HUES6 (cell line): Measurements from ENCODE around the gene PDZD4.

ENCODE experiments used
- H3K27ac ChIP-seq: 2 replicates; pipeline ENCODE4 v1.7.0; 2013; ENCODE audit warnings: low read depth, mild to moderate bottlenecking, low read length, inconsistent platforms
- H3K27me3 ChIP-seq: 2 replicates; pipeline ENCODE4 v1.6.1; 2013; ENCODE audit warnings: low read length; ENCODE audit not compliant: control insufficient read depth, insufficient read depth
- H3K36me3 ChIP-seq: 2 replicates; pipeline ENCODE4 v1.6.1; 2013; ENCODE audit warnings: low read length; ENCODE audit not compliant: control insufficient read depth, insufficient read depth
- H3K4me1 ChIP-seq: 2 replicates; pipeline ENCODE4 v1.6.1; 2013; ENCODE audit warnings: low read length; ENCODE audit not compliant: control insufficient read depth, insufficient read depth
- H3K4me3 ChIP-seq: 2 replicates; pipeline ENCODE4 v1.5.1; 2013; ENCODE audit warnings: low read depth, low read length
- H3K9ac ChIP-seq: one replicate; pipeline ENCODE4 v1.6.1; 2013; ENCODE audit warnings: mild to moderate bottlenecking, low read length
- H3K9me3 ChIP-seq: 2 replicates; pipeline ENCODE4 v1.6.1; 2013; ENCODE audit warnings: low read depth, low read length; ENCODE audit not compliant: control insufficient read depth, insufficient read depth

The PDZD4 gene

DNA sequence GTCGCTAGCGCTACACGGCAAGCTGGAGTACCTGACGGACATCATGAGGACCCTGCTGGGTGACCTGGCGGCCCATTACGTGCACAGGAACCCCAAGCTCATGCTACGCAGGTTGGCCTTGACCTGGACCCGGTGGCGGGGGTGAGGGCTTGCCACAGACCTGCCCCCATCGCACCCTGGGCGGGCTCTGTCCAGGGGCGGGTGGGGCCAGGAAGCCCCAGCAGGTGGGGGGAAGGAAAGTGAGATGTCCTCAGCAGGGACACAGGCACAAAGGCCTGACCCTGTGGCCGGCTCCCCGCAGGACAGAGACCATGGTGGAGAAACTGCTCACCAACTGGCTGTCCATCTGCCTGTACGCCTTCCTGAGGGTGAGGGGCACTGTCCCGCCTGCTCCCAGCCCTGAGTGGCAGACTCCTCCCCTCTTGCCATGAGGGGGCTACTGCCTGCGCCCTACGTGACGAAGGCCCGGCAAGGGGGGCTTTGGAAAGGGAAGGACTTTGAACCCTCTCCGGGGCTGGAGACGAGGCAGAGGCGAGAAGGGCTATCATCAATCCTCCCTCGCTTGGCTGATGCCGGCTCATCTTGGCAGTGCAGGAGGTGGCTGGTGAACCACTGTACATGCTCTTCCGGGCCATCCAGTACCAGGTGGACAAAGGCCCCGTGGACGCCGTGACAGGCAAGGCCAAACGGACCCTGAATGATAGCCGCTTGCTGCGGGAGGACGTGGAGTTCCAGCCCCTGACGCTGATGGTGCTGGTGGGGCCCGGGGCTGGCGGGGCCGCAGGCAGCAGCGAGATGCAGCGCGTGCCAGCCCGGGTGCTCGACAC is 54.8 kb downstream of the PDZD4 start:
- H3K9ac ChIP-seq = no peak overlapping the region
- no peak overlapping the region for H3K4me3 ChIP-seq
- H3K27ac ChIP-seq = no peak overlapping the region
- no peaks in the 10 kb centered on the region for H3K27me3 ChIP-seq
- H3K4me1 ChIP-seq = peaks cover 3% of the 10 kb centered on the region; the same call in 1 of the 2 replicates
- no peaks in the 10 kb centered on the region for H3K36me3 ChIP-seq
- H3K9me3 ChIP-seq = peaks cover 36% of the 10 kb centered on the region; the same call in 1 of the 2 replicates

DNA sequence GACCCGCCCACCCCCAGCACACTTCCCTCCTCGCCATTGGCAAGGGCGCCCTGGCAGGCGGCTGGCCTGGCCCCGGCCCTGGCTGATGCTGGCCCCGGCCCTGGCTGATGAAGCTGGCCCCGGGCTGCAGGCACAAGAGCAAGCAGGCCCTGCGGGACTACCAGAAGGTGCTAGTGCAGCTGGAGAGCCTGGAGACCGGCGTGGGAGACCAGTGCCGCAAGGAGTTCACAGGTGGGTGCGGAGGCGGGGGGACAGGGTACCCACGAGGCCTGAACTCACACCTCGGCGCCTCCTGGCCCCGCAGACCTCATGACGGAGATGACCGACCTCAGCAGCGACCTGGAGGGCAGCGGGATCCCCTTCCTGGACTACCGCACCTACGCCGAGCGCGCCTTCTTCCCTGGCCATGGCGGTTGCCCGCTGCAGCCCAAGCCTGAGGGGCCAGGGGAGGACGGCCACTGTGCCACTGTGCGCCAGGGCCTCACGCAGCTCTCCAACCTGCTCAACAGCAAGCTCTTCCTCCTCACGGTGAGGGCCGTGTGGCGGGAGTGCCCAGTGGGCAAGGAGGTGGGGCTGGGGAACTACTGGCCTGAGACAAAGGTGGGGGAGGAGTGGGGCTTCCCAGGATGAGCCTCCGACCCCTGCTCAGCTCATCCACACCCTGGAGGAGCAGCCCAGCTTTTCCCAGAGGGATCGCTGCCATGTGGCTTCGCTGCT is 55.6 kb downstream of the PDZD4 start:
- peaks cover 36% of the 10 kb centered on the region; the same call in 1 of the 2 replicates for H3K9me3 ChIP-seq
- peaks cover 3% of the 10 kb centered on the region; the same call in 1 of the 2 replicates for H3K4me1 ChIP-seq

DNA sequence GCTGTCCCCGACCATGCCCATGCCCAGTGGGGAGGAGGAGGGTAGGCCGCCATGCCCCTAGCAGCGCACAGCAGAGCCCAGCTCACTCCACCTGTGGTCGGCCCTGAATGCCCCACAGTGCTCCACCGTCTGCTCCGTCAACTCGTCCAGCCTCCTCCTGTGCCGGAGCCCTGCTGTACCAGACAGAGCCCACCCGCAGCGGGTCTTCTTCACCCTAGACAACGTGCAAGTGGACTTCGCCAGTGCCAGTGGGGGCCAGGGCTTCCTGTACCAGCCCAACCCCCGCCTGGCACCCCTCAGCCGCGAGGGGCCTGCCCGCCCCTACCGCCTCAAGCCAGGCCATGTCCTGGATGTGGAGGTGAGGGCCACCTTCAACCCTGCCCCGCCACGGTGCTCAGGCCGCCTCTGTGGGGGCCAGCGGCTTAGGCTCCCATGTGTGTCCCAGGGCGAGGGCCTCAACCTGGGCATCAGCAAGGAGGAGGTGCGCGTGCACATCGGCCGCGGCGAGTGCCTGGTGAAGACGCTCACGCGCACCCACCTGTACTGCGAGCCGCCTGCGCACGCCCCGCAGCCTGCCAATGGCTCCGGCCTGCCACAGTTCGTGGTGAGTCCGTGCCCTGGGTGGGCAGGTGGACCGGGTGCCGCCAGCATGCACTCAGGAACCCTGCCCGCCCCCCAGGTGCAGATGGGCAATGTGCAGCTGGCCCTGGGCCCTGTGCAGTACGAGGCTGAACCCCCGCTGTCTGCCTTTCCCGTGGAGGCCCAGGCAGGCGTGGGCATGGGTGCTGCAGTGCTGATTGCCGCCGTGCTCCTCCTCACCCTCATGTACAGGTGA is 56.4 kb downstream of the PDZD4 start:
- Histone ChIP-seq H3K36me3 (no peaks in the 10 kb centered on the region), H3K9ac (no peak overlapping the region), H3K27ac (no peak overlapping the region), H3K4me3 (no peak overlapping the region), H3K27me3 (no peaks in the 10 kb centered on the region), H3K4me1 (peaks cover 3% of the 10 kb centered on the region; the same call in 1 of the 2 replicates), H3K9me3 (peaks cover 42% of the 10 kb centered on the region; the same call in 1 of the 2 replicates)

More for the DNA sequence above, 55.6 kb downstream of the PDZD4 start:
- no peak overlapping the region for H3K9ac ChIP-seq
- H3K4me3 ChIP-seq = no peak overlapping the region
- no peaks in the 10 kb centered on the region for H3K27me3 ChIP-seq
- H3K27ac ChIP-seq = no peak overlapping the region
- no peaks in the 10 kb centered on the region for H3K36me3 ChIP-seq

DNA sequence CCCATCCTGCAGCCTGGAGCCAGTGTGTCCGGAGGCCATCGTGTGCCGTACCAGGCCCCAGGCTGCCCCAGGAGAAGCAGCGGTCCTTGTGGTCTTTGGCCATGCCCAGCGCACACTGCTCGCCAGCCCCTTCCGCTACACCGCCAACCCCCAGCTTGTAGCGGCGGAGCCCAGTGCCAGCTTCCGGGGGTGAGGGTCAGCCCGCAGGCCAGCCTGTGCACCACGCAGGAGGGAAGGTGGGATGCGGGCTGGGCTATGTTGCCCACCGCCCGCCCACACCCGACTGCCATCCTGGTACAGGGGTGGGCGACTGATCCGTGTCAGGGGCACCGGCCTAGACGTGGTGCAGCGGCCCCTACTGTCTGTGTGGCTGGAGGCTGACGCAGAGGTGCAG is 57.1 kb downstream of the PDZD4 start:
- peaks cover 3% of the 10 kb centered on the region; the same call in 1 of the 2 replicates for H3K4me1 ChIP-seq
- H3K27me3 ChIP-seq = no peaks in the 10 kb centered on the region
- no peak overlapping the region for H3K27ac ChIP-seq
- H3K9me3 ChIP-seq = peaks cover 44% of the 10 kb centered on the region; the same call in 1 of the 2 replicates
- H3K36me3 ChIP-seq = no peaks in the 10 kb centered on the region
- no peak overlapping the region for H3K4me3 ChIP-seq
- H3K9ac ChIP-seq = no peak overlapping the region

DNA sequence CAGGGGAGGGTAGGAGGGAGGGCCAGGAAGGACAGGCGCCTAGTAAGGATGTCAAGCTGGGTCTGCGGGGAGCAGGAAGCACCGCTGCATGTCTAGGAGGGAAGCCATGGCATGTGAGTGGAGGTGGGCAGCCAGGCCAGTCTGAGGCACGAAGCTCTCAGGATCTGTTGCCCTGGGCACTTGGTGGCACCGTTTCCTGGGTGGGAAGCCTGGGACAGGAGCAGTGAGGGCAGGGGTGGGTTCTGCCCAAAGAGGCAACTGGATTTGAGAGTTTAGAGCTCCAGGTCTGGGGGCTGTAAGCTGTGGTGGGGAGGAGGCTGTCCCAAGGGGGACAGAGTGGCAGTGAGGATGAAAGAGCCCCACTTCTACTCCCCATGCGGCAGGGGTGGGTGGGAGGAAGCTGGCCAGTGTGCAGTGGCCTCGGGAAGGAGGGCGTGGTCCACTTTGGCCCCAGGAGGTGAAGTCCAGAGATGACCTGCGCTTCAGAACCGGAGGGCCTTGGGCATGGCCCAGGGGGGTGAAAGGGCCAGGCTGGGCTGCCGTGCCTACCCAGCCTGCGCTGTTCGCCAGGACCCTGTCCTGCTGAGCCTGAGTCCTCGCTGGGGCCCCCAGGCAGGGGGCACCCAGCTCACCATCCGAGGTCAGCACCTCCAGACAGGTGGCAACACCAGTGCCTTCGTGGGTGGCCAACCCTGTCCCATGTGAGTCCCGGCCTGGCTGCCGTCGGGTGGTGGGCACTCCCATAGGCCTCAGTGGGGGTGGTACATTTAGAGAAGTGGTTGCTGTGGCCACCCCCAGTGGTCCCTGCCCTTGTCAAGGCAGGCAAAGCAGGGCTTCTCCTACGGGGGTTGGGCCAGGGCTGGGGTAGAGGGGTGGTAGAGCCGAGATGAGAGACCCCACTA is 57.8 kb downstream of the PDZD4 start:
- Histone ChIP-seq H3K4me1 (peaks cover 3% of the 10 kb centered on the region; the same call in 1 of the 2 replicates), H3K36me3 (no peaks in the 10 kb centered on the region), H3K9ac (no peak overlapping the region), H3K27me3 (no peaks in the 10 kb centered on the region), H3K27ac (no peak overlapping the region), H3K9me3 (peaks cover 44% of the 10 kb centered on the region; the same call in 1 of the 2 replicates), H3K4me3 (no peak overlapping the region)

DNA sequence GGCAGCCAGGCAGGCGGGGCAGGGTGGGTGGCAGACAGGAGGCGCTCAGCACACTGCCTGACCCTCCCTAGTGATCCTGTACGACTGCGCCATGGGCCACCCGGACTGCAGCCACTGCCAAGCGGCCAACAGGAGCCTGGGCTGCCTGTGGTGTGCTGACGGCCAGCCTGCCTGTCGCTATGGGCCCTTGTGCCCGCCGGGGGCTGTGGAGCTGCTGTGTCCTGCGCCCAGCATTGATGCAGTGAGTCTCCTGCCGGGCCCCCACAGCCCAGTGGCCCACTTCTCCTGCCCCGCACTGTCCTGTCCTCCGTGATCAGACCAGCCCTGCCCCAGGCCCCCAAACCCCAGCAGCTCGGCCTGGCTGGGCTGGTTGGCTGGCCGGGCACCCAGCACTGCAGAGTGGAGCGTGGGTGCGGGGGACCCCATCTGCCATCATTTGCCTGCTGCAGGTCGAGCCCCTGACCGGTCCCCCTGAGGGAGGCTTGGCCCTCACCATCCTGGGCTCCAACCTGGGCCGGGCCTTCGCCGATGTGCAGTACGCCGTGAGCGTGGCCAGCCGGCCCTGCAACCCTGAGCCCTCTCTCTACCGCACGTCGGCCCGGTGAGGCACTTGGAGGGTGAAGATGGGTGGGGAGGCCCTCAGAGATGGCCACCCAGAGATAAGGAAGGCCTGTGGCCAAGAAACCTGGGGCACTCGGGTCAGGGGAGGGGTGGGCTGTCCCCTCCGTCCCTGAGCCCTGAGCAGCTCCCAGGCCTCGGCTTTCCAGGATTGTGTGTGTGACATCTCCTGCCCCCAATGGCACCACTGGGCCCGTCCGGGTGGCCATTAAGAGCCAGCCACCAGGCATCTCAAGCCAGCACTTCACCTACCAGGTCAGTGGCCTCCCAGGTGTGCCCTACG is 58.7 kb downstream of the PDZD4 start:
- Histone ChIP-seq H3K9ac (no peak overlapping the region), H3K36me3 (no peaks in the 10 kb centered on the region), H3K4me1 (peaks cover 5% of the 10 kb centered on the region; the same call in 1 of the 2 replicates), H3K4me3 (no peak overlapping the region), H3K27me3 (no peaks in the 10 kb centered on the region), H3K27ac (no peak overlapping the region), H3K9me3 (peaks cover 42% of the 10 kb centered on the region; the same call in 1 of the 2 replicates)

DNA sequence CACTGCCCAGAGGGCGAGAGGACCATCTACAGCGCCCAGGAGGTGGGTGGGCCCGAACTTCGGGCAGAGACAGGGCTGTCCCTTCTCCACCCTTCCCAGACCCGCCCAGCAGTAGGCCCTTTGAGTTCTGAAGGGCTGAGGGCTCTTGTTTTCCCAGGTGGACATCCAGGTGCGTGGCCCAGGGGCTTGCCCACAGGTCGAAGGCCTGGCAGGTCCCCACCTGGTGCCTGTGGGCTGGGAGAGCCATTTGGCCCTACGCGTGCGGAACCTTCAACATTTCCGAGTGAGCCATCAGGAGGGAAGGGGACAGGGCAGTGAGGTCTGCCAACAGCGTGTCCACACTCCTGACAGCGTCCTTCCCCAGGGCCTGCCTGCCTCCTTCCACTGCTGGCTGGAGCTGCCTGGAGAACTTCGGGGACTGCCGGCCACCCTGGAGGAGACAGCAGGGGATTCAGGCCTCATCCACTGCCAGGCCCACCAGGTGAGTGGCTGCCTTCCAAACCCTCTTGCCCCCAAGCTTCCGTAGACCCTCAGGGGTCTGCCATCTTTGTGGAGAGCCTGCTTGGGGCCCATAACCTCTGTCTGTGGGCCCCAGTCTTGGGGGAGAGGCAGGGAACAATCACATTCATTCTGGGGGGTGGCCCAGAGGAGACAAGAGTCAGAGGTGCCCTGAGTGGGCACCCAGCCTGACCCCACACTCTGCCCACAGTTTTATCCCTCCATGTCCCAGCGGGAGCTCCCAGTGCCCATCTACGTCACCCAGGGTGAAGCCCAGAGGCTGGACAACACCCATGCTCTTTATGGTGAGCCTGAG is 59.5 kb downstream of the PDZD4 start:
- peaks cover 14% of the 10 kb centered on the region for H3K4me1 ChIP-seq
- peaks cover 41% of the 10 kb centered on the region; the same call in 1 of the 2 replicates for H3K9me3 ChIP-seq
- H3K9ac ChIP-seq = no peak overlapping the region
- H3K27me3 ChIP-seq = no peaks in the 10 kb centered on the region
- no peak overlapping the region for H3K4me3 ChIP-seq
- no peaks in the 10 kb centered on the region for H3K36me3 ChIP-seq
- no peak overlapping the region for H3K27ac ChIP-seq

DNA sequence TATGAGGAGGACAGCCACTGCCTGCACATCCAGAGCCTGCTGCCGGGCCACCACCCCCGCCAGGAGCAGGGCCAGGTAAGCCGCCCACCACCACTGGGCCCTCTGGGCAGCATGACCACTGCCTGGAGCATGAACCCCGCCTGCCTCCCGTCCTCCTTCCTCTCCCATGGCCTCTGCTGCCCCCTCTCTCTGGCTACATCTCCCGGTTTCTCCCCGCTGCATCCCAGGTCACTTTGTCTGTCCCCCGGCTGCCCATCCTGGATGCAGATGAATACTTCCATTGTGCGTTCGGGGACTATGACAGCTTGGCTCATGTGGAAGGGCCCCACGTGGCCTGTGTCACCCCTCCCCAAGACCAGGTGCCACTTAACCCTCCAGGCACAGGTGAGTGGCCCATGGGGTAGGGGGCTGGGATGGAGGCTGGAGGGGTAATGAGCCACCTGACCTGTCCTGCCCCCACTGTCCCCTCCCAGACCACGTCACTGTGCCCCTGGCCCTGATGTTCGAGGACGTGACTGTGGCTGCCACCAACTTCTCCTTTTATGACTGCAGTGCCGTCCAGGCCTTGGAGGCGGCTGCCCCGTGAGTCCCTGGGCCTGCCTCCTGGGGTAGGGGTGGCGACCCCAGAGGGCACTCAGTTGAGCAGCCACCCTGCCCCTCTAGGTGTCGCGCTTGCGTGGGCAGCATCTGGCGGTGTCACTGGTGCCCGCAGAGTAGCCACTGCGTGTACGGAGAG is 60.3 kb downstream of the PDZD4 start:
- peaks cover 20% of the 10 kb centered on the region for H3K4me1 ChIP-seq
- H3K36me3 ChIP-seq = no peaks in the 10 kb centered on the region
- no peak overlapping the region for H3K9ac ChIP-seq
- H3K9me3 ChIP-seq = peaks cover 39% of the 10 kb centered on the region; the same call in 1 of the 2 replicates
- H3K4me3 ChIP-seq = no peak overlapping the region
- no peak overlapping the region for H3K27ac ChIP-seq
- H3K27me3 ChIP-seq = no peaks in the 10 kb centered on the region
